Parathyroid adenoma (tissue), 2 donors: ENCODE measurements around the gene IRF3.
"Not testable (repeated sequence)": the region's sequence is repeated elsewhere in the genome, so short reads cannot be mapped to it uniquely, and the experiment has no call there.

Experiments
- H2AFZ ChIP-seq: fragments of 300-600 bp; sonication (generic); one replicate; pipeline ENCODE4 v1.7.0; 2017; ENCODE audit warnings: antibody characterized with exemption, mild to moderate bottlenecking
- H3K27ac ChIP-seq: fragments of 300-600 bp; sonication (generic); one replicate; pipeline ENCODE4 v1.7.0; 2017
- H3K27me3 ChIP-seq: fragments of 300-600 bp; sonication (generic); one replicate; pipeline ENCODE4 v1.7.0; 2017; ENCODE audit warnings: low read length; ENCODE audit not compliant: control insufficient read depth, insufficient read depth
- H3K36me3 ChIP-seq: fragments of 300-600 bp; sonication (generic); one replicate; pipeline ENCODE4 v1.7.0; 2017; ENCODE audit warnings: low read length; ENCODE audit not compliant: control insufficient read depth, insufficient read depth
- H3K4me1 ChIP-seq: fragments of 300-600 bp; sonication (generic); one replicate; pipeline ENCODE4 v1.7.0; 2017; ENCODE audit warnings: control low read depth
- H3K4me2 ChIP-seq: fragments of 300-600 bp; sonication (generic); one replicate; pipeline ENCODE4 v1.7.0; 2017; ENCODE audit warnings: low read length
- H3K4me3 ChIP-seq: fragments of 300-600 bp; sonication (generic); one replicate; pipeline ENCODE4 v1.7.0; 2017; ENCODE audit warnings: low read depth, low read length
- H3K79me2 ChIP-seq: fragments of 300-600 bp; sonication (generic); one replicate; pipeline ENCODE4 v1.7.0; 2017; ENCODE audit warnings: control low read depth
- H3K9ac ChIP-seq: fragments of 300-600 bp; sonication (generic); one replicate; pipeline ENCODE4 v1.7.0; 2017; ENCODE audit warnings: mild to moderate bottlenecking
- H3K9me3 ChIP-seq: fragments of 300-600 bp; sonication (generic); one replicate; pipeline ENCODE4 v1.7.0; 2017; ENCODE audit warnings: low read length; ENCODE audit not compliant: control insufficient read depth
- TF ChIP-seq, protein P1 (sequence below): fragments of 300-600 bp; sonication (generic); IDR thresholded peaks from one replicate; pipeline ENCODE4 v1.7.0; 2017; ENCODE audit warnings: antibody characterized with exemption, mild to moderate bottlenecking
- donor health status: primary hyperparathyroidism.

Gene IRF3

DNA sequence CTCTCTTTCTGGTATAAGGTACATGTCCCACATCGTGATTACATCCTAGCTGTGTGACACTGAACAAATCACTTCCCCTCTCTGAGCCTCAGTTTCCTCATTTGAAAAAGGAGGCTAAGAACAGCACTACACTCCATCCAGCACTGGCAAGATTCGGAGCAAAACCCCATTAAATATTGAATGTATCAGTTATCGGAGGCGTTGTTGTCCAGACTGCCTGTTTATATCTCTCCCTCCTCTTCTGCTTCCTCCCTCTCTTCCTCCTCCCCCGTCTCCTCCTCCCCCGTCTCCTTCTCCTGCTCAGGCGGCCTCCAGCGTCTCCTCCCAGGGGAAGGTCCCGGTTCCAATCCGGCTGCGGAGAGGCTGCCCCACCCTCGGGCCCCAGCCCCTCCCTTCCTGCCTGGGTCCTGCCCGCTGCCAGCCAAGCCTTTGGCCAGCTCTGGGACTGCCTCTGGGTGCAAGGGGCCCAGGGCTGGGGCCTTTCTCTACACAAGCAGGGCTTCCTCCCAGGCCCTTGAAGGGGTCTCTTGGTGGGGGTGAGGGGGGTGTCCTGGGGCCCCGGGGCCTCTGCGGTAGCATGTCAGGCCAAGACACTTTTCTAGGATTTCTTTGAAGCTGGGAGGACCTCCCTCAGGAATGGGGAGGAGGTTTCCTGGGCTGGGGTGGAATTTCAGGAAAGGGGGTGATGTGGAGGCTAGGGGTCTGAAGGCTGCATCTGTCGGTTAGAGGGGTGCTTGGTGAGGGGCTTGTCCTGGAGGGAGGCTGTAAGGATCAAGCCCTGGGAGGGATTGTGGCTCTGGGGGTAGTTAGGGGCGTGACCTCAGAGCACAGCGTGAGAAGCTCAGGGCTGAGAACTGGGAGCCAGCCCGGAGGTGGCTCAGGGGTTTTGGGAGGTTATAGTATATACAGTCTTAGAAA lies 27.6 kb downstream of the IRF3 start:
- Histone ChIP-seq H3K4me2 (peak overlapping the region; percentile 47), H3K9me3 (no peaks in the 10 kb centered on the region), H3K27me3 (no peaks in the 10 kb centered on the region), H3K27ac (peak overlapping the region; percentile 42), H3K36me3 (no peaks in the 10 kb centered on the region), H3K4me3 (peak overlapping the region; percentile 20), H3K4me1 (peaks cover 17% of the 10 kb centered on the region), H2AFZ (peak overlapping the region; percentile 47), H3K9ac (no peak overlapping the region), H3K79me2 (peaks cover 8% of the 10 kb centered on the region)
- TF ChIP-seq, protein P1, sequence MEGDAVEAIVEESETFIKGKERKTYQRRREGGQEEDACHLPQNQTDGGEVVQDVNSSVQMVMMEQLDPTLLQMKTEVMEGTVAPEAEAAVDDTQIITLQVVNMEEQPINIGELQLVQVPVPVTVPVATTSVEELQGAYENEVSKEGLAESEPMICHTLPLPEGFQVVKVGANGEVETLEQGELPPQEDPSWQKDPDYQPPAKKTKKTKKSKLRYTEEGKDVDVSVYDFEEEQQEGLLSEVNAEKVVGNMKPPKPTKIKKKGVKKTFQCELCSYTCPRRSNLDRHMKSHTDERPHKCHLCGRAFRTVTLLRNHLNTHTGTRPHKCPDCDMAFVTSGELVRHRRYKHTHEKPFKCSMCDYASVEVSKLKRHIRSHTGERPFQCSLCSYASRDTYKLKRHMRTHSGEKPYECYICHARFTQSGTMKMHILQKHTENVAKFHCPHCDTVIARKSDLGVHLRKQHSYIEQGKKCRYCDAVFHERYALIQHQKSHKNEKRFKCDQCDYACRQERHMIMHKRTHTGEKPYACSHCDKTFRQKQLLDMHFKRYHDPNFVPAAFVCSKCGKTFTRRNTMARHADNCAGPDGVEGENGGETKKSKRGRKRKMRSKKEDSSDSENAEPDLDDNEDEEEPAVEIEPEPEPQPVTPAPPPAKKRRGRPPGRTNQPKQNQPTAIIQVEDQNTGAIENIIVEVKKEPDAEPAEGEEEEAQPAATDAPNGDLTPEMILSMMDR: no peak

DNA sequence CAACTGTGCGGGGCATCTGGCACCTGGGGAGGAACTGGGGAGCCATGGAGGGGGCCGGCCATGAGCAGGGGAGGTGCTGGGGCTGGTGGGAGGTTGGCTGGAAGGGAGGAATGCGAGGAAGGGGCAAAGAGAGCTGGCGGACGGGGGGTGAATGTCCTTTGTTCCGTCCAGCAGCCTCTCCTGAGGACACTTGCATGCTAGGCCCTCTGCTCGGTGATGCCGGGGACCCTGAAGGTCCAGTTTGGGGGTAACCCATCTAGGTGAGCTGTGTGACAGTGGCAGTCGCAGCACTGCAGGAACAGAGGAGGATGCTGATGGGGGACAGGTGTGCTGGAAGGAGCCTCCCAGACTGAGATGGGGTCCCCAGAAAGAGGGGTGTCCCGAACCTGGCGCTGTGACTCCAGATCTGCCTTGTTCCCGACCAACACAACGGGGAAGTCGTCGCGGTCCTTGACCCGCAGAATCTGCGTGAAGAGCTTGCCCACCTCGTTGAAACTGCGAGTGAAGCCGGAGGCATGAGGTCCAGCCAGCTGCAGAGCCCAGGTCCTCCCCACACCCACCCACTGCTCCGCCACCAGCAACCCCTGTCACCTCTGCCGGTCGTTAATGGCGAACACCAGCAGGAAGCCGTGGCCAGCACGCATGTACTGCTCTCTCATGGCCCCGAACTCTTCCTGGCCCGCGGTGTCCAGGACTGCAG lies 29.3 kb downstream of the IRF3 start:
- H3K4me2 ChIP-seq: no peak overlapping the region
- peaks cover 17% of the 10 kb centered on the region for H3K4me1 ChIP-seq
- H3K79me2 ChIP-seq: no peaks in the 10 kb centered on the region
- H3K4me3 ChIP-seq: no peak overlapping the region
- no peaks in the 10 kb centered on the region for H3K27me3 ChIP-seq
- no peaks in the 10 kb centered on the region for H3K36me3 ChIP-seq
- H3K27ac ChIP-seq: no peak overlapping the region
- no peak overlapping the region for H3K9ac ChIP-seq
- no peaks in the 10 kb centered on the region for H3K9me3 ChIP-seq
- H2AFZ ChIP-seq: no peak overlapping the region
- TF ChIP-seq, protein P1: no peak

DNA sequence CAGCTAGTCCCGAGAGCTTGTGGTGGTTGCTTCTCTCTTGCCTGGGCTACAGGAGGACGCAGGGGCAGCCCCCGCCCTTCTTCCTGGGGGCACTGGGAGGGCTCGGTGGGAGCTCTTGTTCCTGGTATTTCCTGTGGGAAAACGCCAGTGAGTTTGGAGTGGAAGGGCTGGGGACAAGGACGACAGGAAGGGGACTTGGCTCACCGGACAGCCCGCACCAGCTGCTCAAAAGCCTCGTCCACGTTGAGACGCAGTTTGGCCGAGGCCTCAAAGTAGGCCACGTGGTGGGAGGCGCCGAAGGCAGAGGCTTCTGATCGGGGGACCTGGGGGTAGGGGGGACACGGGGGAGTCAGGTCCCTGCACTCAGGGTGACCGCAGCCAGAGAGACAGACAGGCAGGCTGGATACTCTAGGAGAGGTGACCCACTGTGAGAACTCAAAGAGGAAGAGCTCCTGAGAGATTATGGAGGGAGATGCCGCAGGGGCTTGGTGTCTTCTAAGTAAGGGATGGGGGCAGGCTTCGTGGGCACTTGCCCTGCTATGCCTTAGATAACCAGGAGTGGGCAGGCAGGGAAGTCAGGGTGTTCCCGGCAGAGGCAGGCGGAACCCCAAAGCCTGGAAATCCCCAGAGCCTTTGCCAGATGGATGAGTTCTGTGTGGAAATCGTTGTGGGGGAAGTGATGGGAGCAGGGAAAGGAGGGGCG lies 30.0 kb downstream of the IRF3 start:
- TF ChIP-seq, protein P1: no peak
- Histone ChIP-seq H2AFZ (no peak overlapping the region), H3K4me2 (no peak overlapping the region), H3K9me3 (no peaks in the 10 kb centered on the region), H3K79me2 (no peaks in the 10 kb centered on the region), H3K27ac (no peak overlapping the region), H3K4me3 (no peak overlapping the region), H3K9ac (no peak overlapping the region), H3K27me3 (no peaks in the 10 kb centered on the region), H3K36me3 (no peaks in the 10 kb centered on the region), H3K4me1 (peaks cover 15% of the 10 kb centered on the region)

DNA sequence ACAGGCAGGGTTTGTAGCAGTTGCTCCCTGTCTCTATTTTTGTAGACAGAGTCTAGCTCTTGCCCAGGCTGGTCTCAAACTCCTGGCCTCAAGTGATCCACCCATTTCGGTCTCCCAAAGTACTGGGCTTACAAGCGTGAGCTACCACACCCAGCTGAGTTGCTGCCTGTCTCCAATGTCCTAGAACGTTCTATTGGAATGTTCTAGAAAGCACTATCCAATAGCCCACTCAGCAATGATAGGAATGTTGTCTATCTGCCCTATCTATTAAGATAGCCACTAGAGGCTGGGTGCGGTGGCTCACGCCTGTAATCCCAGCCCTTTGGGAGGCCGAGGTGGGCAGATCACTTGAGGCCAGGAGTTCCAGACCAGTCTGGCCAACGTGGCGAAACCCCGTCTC lies 32.4 kb downstream of the IRF3 start:
- not testable (repeated sequence) for H3K79me2 ChIP-seq, H2AFZ ChIP-seq, H3K9me3 ChIP-seq, H3K4me1 ChIP-seq, H3K27me3 ChIP-seq, H3K9ac ChIP-seq, H3K4me3 ChIP-seq, H3K27ac ChIP-seq, H3K4me2 ChIP-seq, H3K36me3 ChIP-seq

DNA sequence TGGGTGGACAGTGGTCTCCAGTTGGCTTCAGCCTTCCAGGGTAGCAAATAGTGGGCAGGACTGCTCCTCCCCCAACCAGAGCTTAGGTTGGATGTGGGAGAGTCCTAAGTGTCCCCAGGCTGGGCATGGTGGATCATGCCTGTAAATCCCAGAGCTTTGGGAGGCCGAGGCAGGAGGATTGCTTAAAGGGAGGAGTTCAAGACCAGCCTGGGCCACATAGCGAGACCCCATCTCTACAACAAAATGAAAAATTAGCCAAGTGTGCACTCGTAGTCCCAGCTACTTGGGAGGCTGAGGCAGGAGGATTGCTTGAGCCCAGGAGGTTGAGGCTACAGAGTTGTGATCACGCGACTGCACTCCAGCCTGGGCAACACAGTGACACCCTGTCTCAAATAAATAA lies 33.1 kb downstream of the IRF3 start:
- Histone ChIP-seq H3K4me1 (peaks cover 6% of the 10 kb centered on the region), H3K4me2 (no peak overlapping the region), H3K9ac (no peak overlapping the region), H3K9me3 (no peaks in the 10 kb centered on the region), H3K36me3 (no peaks in the 10 kb centered on the region), H3K79me2 (no peaks in the 10 kb centered on the region), H3K27me3 (no peaks in the 10 kb centered on the region), H2AFZ (no peak overlapping the region), H3K27ac (no peak overlapping the region), H3K4me3 (no peak overlapping the region)
- TF ChIP-seq, protein P1: no peak
